T47D (cell line): ENCODE measurements around the gene COL3A1.

Source experiments
- DNase-seq, 2 experiments: peaks; one replicate each; pipeline versions ENCODE4 v3.0.0 to v3.0.0-alpha.2; 2011 to 2012; ENCODE audit warnings: low read depth in 1 of 2, low spot score in 1 of 2
- JUND ChIP-seq: IDR thresholded peaks from 2 replicates; pipeline ENCODE4 v1.6.1; 2012; ENCODE audit warnings: low read depth
- in situ Hi-C: cut with HindIII; loops from 2 replicates; pipeline ENCODE4 v1.10.0; 2016; ENCODE audit warnings: low sequenced_read_pairs, low pct_unique_long_range_greater_than_20kb

The COL3A1 gene

GRCh38 chr2:189047171-189047888, 73.2 kb downstream of the COL3A1 start:
- in situ Hi-C loops, result no loop called here
- TF ChIP-seq JUND, result no peak
- no peak for DNase-seq

- no peak for DNase-seq
- in situ Hi-C loops, result no loop called here
- no peak for TF ChIP-seq JUND
These were observed 74.0 kb downstream of the COL3A1 start for GRCh38 chr2:189048189-189048588.

- TF ChIP-seq JUND, result no peak
- no peak for DNase-seq
- in situ Hi-C loops, result no loop called here
These were observed 75.6 kb downstream of the COL3A1 start for GRCh38 chr2:189049709-189050164.

GRCh38 chr2:189050165-189050712, 76.1 kb downstream of the COL3A1 start:
- no peak for TF ChIP-seq JUND
- in situ Hi-C loops, result no loop called here
- no peak for DNase-seq

GRCh38 chr2:189056200-189057106, 82.3 kb downstream of the COL3A1 start:
- in situ Hi-C loops, result no loop called here
- TF ChIP-seq JUND, result no peak
- no peak for DNase-seq

GRCh38 chr2:189057316-189057715, 83.1 kb downstream of the COL3A1 start:
- TF ChIP-seq JUND, result no peak
- in situ Hi-C loops, result no loop called here
- DNase-seq, result no peak

GRCh38 chr2:189060096-189060642, 86.0 kb downstream of the COL3A1 start:
- peak in 1 of 2 experiments; percentile 12 for DNase-seq
- in situ Hi-C loops, result no loop called here
- no peak for TF ChIP-seq JUND
